ENCODE results near the gene RAMP3. TPM values are rescaled to one million over a fixed set of nuclear protein-coding genes. Genes with fewer than 3 reads are reported as not detected.
A peak's percentile ranks its signal among the peaks of the same experiment; 100 is the strongest.
"Not testable (repeated sequence)": the region's sequence is repeated elsewhere in the genome, so short reads cannot be mapped to it uniquely, and the experiment has no call there.

Gene RAMP3
- total RNA-seq, 1 donor from 2014 or later = 3.5 TPM

GRCh38 chr7:45132708-45133320, 24.8 kb upstream of the RAMP3 start:
- no peak for DNase-seq

GRCh38 chr7:45133352-45133751, 24.2 kb upstream of the RAMP3 start:
- DNase-seq = no peak

GRCh38 chr7:45133877-45134276, 23.7 kb upstream of the RAMP3 start:
- no peak for DNase-seq

GRCh38 chr7:45136106-45137060, 21.2 kb upstream of the RAMP3 start:
- peak; percentile 73 for DNase-seq

GRCh38 chr7:45138433-45139267, 18.9 kb upstream of the RAMP3 start:
- DNase-seq = no peak

- no peak for DNase-seq
Observed at GRCh38 chr7:45140827-45141226, 16.8 kb upstream of the RAMP3 start.

- no peak for DNase-seq
Observed at GRCh38 chr7:45143616-45144015, 14.0 kb upstream of the RAMP3 start.

GRCh38 chr7:45145881-45146280, 11.7 kb upstream of the RAMP3 start:
- no peak for DNase-seq

- no peak for DNase-seq
Observed at GRCh38 chr7:45146531-45147379, 10.8 kb upstream of the RAMP3 start.

GRCh38 chr7:45147858-45148652, 9.5 kb upstream of the RAMP3 start:
- DNase-seq = no peak

- no peak for DNase-seq
Observed at GRCh38 chr7:45148653-45148973, 9.0 kb upstream of the RAMP3 start.

GRCh38 chr7:45149606-45150005, 8.0 kb upstream of the RAMP3 start:
- no peak for DNase-seq

GRCh38 chr7:45150199-45150598, 7.4 kb upstream of the RAMP3 start:
- DNase-seq = no peak

- no peak for DNase-seq
Observed at GRCh38 chr7:45151131-45151684, 6.4 kb upstream of the RAMP3 start.

- no peak for DNase-seq
Observed at GRCh38 chr7:45151967-45152366, 5.6 kb upstream of the RAMP3 start.

- no peak for DNase-seq
Observed at GRCh38 chr7:45153233-45153632, 4.4 kb upstream of the RAMP3 start.

- DNase-seq = not testable (repeated sequence)
Observed at GRCh38 chr7:45153861-45154260, 3.7 kb upstream of the RAMP3 start.

- DNase-seq = no peak
Observed at GRCh38 chr7:45155357-45155900, 2.2 kb upstream of the RAMP3 start.

- no peak for DNase-seq
Observed at GRCh38 chr7:45155941-45156340, 1.6 kb upstream of the RAMP3 start.

GRCh38 chr7:45156516-45157272, 897 bp upstream of the RAMP3 start:
- DNase-seq = no peak

All from skin of body (tissue), 2 donors.